ENCODE results near the gene REPS1.

The REPS1 gene

GRCh38 chr6:138979813-138980668 is 8.0 kb downstream of the REPS1 start:
- TF ChIP-seq CTCF (IDR thresholded peaks at IDR 0.05) = no peak

GRCh38 chr6:138979365-138979764 is 8.7 kb downstream of the REPS1 start:
- TF ChIP-seq CTCF (IDR thresholded peaks at IDR 0.05) = no peak

- no peak for TF ChIP-seq CTCF (IDR thresholded peaks at IDR 0.05)
Observed at GRCh38 chr6:138978229-138978628, 9.8 kb downstream of the REPS1 start.

GRCh38 chr6:138977646-138978167 is 10.3 kb downstream of the REPS1 start:
- no peak for TF ChIP-seq CTCF (IDR thresholded peaks at IDR 0.05)

- no peak for TF ChIP-seq CTCF (IDR thresholded peaks at IDR 0.05)
Observed at GRCh38 chr6:138977242-138977641, 10.8 kb downstream of the REPS1 start.

- no peak for TF ChIP-seq CTCF (IDR thresholded peaks at IDR 0.05)
Observed at GRCh38 chr6:138975815-138976214, 12.2 kb downstream of the REPS1 start.

- no peak for TF ChIP-seq CTCF (IDR thresholded peaks at IDR 0.05)
Observed at GRCh38 chr6:138973466-138974153, 14.4 kb downstream of the REPS1 start.
